Measurements from ENCODE around the gene MAZ.

MAZ gene

GRCh38 chr16:29858149-29858849 lies 52.0 kb downstream of the MAZ start:
- no peak for DNase-seq

- no peak for DNase-seq
These were observed 52.6 kb downstream of the MAZ start for GRCh38 chr16:29858974-29859373.

- no peak for DNase-seq
These were observed 53.9 kb downstream of the MAZ start for GRCh38 chr16:29860218-29860617.
